Measurements from ENCODE around the gene SMOC1.
"Not testable (repeated sequence)": the region's sequence is repeated elsewhere in the genome, so short reads cannot be mapped to it uniquely, and the experiment has no call there.

The SMOC1 gene

GRCh38 chr14:69896972-69897371 lies 17.8 kb downstream of the SMOC1 start:
- in situ Hi-C loops (cut with MboI; ENCODE audit: low sequenced_read_pairs): no loop called here

GRCh38 chr14:69900603-69901002 lies 21.4 kb downstream of the SMOC1 start:
- in situ Hi-C loops (cut with MboI; ENCODE audit: low sequenced_read_pairs): no loop called here

GRCh38 chr14:69901113-69901951 lies 22.1 kb downstream of the SMOC1 start:
- in situ Hi-C loops (cut with MboI; ENCODE audit: low sequenced_read_pairs): no loop called here

- in situ Hi-C loops (cut with MboI; ENCODE audit: low sequenced_read_pairs): not testable (repeated sequence)
Measured at GRCh38 chr14:69903046-69903445, 23.8 kb downstream of the SMOC1 start.

GRCh38 chr14:69904246-69904645 lies 25.0 kb downstream of the SMOC1 start:
- in situ Hi-C loops (cut with MboI; ENCODE audit: low sequenced_read_pairs): no loop called here

GRCh38 chr14:69906201-69906600 lies 27.0 kb downstream of the SMOC1 start:
- in situ Hi-C loops (cut with MboI; ENCODE audit: low sequenced_read_pairs): no loop called here

GRCh38 chr14:69909826-69910550 lies 30.8 kb downstream of the SMOC1 start:
- in situ Hi-C loops (cut with MboI; ENCODE audit: low sequenced_read_pairs): no loop called here

GRCh38 chr14:69910871-69911270 lies 31.7 kb downstream of the SMOC1 start:
- in situ Hi-C loops (cut with MboI; ENCODE audit: low sequenced_read_pairs): no loop called here

GRCh38 chr14:69913686-69914085 lies 34.5 kb downstream of the SMOC1 start:
- in situ Hi-C loops (cut with MboI; ENCODE audit: low sequenced_read_pairs): no loop called here

- in situ Hi-C loops (cut with MboI; ENCODE audit: low sequenced_read_pairs): no loop called here
Measured at GRCh38 chr14:69916396-69916795, 37.2 kb downstream of the SMOC1 start.

- in situ Hi-C loops (cut with MboI; ENCODE audit: low sequenced_read_pairs): no loop called here
Measured at GRCh38 chr14:69917287-69917686, 38.1 kb downstream of the SMOC1 start.

- in situ Hi-C loops (cut with MboI; ENCODE audit: low sequenced_read_pairs): no loop called here
Measured at GRCh38 chr14:69919815-69920214, 40.6 kb downstream of the SMOC1 start.

- in situ Hi-C loops (cut with MboI; ENCODE audit: low sequenced_read_pairs): no loop called here
Measured at GRCh38 chr14:69921052-69921451, 41.8 kb downstream of the SMOC1 start.

- in situ Hi-C loops (cut with MboI; ENCODE audit: low sequenced_read_pairs): no loop called here
Measured at GRCh38 chr14:69922198-69922597, 43.0 kb downstream of the SMOC1 start.

GRCh38 chr14:69924201-69924600 lies 45.0 kb downstream of the SMOC1 start:
- in situ Hi-C loops (cut with MboI; ENCODE audit: low sequenced_read_pairs): no loop called here

- in situ Hi-C loops (cut with MboI; ENCODE audit: low sequenced_read_pairs): no loop called here
Measured at GRCh38 chr14:69928111-69928523, 48.9 kb downstream of the SMOC1 start.

GRCh38 chr14:69930780-69931379 lies 51.7 kb downstream of the SMOC1 start:
- in situ Hi-C loops (cut with MboI; ENCODE audit: low sequenced_read_pairs): no loop called here

- in situ Hi-C loops (cut with MboI; ENCODE audit: low sequenced_read_pairs): no loop called here
Measured at GRCh38 chr14:69931960-69932359, 52.7 kb downstream of the SMOC1 start.

GRCh38 chr14:69932391-69932790 lies 53.2 kb downstream of the SMOC1 start:
- in situ Hi-C loops (cut with MboI; ENCODE audit: low sequenced_read_pairs): no loop called here

- in situ Hi-C loops (cut with MboI; ENCODE audit: low sequenced_read_pairs): no loop called here
Measured at GRCh38 chr14:69933623-69934275, 54.5 kb downstream of the SMOC1 start.

GRCh38 chr14:69937367-69938081 lies 58.3 kb downstream of the SMOC1 start:
- in situ Hi-C loops (cut with MboI; ENCODE audit: low sequenced_read_pairs): no loop called here

Measured in HL-60/S4 (cell line).